CD4-positive, alpha-beta T cell treated with Interleukin-1 beta for 1 hour (primary cell): ENCODE measurements around the gene HLF.

Experiments
- DNase-seq, 2 donors: peaks; one replicate each; pipeline ENCODE4 v3.0.0-alpha.2; 2020 to 2022

The HLF gene

DNA sequence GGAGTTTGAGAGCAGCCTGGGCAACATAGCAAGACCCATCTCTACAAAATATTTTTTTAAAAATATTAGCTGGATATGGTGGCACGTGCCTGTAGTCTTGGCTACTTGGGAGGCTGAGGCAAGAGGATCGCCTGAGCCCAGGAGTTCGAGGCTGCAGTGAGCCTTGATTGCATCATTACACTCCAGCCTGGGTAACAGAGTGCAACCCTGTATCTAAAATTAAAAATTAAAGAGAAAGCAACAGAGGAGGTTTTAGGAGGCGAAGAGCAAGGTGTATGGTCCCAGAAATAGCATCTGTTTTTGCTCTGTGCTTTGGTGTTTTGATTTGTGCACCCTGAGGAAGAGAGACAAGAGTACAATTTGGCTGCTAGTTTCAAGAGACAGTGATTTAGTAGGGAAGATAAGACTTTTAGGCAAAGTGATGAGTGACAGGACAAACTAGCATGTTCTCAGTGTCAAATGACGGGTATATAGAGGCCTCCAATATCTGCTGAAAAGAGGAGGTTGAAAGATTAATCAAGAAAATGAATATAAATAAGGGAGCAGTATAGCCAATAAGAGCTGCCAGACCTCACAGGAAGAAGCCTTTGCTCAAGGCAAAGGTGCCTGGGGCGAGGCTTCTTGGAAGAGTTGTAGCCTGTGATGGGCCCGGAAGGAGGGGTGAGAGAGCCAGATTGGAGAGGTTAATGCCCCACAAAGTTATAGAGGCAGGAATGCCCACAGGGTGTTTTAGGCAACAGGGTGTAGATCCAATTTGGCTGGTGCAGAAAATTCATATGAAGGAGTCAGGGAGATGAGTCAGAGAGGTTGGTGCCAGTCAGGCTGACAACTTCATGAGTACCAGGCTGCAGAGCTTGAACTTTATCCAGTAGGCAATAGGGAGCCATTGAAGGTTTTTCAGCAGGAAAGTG is 11.4 kb downstream of the HLF start:
- no peak for DNase-seq

DNA sequence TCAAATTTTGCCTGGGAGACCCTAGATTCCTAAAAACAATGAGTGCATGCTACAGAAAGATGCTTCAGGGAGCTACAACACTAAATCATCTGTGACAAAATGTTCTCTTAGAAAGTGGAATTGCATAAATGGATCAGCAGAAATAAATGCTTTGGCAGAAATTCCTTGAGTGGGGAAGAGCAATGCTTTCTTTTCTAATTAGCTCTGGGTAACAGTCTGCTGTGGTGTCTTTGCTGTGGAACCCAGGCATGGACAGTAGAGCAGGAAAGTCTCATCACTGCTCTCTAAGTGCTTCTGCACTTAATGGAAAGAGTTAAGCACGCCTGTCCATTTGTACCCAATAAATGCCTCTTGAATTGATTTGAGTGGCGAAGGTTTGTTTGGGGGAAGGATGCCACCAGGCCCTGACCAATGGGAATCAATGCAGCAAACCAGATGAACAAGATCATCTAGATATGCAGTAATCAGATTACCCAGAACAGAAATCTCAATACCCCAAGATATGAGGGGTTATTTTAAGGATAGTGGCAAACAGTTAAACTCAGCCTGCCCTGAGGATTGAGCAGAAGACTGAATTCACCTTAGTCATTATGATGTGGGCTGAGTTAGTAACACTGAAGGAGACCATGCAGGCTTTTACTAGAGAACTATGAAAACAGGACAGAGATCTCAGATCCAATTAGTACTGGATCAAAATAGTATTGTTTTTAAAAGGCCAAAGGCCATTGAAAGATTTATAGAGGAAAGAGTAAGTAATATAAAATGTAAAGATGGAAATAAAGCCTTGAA is 13.6 kb downstream of the HLF start:
- DNase-seq: no peak

DNA sequence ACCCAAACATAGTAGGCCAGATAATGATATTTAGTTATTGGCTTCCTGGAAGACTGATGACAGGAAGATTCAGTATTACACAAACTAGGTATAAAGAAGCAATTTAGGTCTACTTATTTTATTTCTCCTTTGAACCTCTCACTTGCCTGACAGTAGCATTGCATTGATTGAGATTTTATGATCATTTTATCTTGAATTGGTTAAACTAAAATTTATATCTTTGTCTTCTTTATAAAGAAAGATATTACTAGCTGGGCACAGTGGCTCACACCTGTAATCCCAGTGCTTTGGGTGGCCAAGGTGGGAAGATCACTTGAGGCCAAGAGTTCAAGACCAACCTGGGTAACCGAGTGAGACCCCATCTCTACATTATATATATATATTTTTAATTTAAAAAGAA is 14.4 kb downstream of the HLF start:
- no peak for DNase-seq

DNA sequence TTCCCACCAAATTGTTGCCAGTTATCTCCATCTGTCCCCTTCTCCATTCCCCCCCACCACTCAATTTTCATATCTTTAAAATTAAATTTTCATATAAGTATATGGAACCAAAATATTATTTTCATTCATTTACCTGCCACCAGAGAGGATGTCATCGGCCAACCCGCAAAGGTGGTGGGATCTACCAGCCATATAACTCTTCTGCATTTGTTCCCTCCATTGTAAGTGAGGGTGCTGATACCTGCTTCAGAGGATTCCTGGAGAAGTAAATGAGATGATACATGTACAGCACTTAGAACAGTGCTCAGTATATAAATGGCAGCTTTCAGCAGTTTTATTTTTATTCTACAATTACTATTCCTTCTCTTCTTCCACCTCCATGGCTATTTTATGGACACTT is 15.0 kb downstream of the HLF start:
- DNase-seq: no peak

DNA sequence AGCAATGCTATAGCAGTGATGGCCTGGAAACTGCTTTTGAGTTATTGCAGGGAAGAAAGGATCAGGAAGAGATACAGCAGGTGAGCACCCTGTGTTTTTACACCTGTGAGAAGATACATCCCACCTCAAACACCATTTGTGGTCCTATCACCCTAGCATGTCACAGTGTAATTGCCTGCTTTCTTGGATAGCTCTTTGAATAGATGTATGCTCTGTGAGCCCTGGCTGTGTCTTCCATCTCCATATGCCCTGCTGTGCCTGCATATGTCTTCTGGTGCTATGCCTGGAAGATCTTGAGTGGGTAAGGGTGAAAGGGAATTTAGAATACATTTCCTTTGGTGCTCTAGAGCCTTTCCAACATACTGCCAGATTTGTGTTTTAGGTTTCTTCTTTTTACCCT is 15.5 kb downstream of the HLF start:
- DNase-seq: no peak

DNA sequence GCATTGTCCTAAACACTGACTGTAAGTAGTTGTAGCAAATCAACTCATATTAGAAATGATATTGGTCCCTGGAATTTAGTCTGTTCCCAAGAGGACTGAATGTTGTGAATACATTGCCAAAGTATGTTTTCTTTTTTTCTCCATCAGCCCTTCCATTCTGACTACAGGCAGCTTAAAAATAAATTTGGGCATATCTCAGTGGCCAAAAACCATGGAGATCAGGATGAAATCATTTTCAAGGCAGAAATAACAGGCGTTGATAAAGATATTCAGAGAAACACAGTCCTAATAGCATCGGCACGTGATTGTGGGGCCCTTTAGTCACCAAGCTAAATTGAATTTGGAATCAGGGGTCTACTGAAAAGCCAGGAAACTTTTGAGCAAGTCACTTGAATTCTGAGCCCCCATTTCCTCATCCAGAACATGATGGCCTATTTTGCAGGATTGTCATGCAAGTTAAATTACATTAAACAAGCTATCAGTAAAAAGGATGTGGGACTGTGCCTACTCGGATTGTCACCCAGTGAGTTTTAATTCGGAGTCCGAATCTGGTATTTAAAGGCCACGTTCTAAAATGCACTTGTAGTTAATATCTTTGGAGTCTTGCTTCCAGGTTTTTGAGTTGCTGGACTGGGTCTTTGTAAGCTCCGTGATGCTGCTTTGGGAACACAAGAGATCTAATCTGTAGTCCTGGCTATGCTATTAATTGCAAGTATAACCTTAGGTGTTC is 17.1 kb downstream of the HLF start:
- no peak for DNase-seq

DNA sequence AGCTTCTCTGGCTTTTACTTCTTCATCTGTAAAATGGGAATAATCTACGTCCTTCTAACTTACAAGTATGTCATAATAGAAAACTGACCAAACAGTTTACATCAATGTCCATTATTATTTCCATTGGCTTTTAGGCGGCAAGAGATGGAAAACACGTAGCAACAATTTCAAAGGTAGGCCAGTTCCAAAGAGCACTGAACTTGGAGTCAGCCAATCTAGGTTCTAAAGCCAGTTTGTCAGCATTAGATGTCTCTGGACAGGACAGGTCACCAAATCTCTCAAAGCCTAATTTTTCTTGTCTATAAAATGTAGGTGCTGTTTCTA is 17.6 kb downstream of the HLF start:
- no peak for DNase-seq

DNA sequence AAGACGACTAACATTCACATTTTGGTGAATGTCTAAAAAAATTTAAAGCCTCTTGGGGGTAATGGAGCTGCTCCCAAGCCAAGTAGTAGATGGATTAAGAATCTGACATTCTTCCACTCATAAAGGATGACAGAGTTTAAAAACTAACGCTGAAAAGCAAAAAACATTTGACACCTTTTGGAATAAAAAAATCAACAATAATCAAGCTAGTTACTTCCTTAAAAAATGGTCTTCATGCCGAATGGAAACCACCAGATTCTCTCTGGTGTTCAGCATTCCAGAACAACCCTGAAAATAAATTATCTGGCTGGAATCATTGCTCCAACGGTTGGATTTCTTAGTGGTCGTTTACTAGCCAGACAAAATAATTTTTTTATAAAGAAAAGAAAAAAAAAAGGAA is 18.0 kb downstream of the HLF start:
- no peak for DNase-seq

DNA sequence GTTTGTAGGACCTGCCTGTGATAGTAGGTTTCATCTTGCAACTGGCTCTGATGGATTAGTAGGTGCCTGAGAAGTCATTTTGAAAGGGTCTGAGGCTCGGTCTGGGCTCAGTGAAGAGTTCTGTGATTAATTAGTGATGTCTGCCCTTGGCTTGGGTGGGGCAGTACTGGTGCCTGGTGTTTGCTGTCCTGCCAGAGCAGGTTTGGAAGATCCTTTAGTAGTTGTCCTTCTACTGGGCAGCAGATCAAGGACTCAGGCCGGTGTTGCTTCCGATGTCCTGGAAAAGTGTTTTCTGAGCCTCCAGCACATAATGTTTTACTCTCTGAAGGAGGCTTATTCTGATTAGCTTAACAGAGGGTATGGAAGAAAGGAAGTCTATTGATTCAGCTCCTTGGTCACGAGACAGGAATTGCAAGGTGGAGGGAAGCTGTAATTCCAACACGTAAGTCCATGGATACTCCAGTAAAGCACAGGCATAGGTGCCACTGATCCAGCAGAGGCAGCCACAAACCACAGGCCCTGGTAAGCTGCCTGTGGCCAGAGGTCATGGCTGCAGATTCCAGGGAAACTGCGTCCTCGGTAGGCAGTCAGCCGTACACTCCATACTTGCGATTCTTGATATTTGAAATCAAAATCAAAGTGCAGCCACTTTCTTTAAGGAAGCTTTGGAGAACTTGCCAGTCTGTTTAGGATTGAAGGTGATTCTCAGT is 18.7 kb downstream of the HLF start:
- no peak for DNase-seq

DNA sequence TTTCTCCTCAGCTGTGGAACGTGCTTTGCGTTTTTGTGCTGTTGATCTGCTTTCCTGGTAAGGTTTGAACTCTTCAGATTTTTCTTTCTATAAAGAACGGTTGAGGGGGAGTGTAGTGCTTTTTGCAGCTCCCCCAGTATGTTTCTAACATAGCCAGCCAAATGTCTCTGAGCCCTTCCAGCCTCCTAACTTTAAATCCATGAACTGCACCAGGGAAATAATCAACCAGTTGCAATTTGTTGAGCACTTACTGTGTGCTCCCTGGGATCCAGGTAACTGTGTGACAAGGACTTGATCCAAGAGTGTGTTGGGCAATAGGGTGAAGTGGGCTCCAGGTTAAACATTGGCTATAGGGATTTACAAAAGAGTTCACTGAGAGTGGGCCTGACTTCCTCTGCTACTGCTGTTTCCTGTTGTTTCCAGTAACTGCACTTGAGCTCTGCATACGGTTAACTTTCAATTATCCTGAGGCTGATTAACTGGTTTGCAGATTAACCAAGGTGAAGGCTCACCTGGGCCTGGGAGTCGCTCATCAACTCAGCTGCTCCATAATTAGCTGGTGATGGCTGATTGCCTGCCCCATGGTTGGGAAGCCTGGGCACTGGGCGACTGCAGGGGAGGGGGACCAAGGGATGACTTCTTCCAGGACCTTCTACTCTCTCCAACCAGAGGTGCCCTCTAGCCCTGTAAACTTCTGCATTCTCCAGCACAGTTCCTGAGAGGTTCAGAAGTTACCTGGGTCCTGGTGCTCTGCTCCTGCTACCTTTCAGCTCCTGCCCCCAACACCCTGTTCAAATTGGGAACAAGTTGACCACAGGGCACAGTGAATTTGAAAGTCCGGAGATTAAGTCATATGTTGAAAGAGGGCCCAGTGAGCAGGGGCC is 19.5 kb downstream of the HLF start:
- no peak for DNase-seq

DNA sequence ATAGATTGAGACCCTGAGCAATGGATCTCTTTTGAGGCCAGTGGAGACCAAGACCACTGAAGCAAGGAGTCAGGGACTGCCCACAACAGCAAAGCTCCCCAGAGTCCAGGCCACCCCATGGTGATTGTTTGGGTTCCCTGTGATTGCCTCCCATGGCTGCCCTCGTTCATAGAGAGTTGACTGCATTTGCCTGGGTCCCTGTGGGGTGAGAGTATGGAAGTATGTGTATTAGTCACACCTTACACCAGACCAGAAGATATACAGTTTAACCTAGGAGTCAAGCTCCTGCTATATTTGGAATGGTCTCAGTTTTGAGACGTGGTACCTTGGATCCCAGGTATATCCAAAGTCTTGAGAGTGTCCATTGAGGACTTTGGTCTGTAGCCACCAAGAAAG is 20.2 kb downstream of the HLF start:
- no peak for DNase-seq

DNA sequence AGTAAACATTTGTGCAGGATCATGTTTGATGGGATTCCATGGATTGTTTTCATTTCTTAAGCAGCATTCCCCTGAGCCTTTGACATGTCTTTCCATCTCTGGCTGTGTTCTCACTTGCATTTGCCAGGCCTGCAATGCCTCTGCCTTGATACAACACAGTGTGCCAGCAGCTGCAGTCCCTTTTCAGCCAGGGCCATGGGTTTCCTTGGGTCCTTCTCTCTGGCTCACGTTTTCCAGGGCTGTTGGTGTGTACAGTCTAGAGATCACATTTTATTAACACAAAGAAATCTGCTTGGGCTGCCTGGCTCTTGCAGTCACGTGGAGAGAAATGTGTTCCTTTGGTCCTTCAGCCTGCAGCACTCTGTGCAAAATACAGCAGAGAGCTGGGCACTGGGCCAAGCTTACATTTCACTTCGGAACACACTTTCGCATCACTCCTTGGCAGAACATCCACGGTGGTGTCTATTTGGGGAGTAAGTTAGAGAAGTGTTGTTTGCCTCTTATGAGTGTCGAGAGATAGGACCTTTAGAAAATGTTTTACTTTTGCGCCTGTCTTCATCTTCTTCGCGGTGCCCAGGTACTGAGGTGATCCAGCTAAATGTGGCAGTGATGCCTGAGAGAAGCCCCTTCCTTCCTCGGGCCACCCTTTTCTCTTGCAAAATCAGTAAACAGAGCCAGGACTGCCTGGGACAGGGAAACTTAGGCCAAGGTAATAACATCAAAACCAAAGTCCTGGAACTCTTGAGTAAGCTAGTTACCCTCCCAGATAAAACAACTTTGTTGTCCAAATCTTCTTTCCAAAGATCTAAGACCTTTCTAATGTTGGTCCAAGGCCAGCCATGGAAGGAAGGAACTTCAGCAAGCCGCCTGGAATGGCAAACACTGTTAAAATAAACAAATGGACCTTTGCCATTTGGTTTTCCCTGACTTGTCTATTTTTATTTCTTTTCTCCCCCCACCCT is 20.9 kb downstream of the HLF start:
- DNase-seq: no peak

DNA sequence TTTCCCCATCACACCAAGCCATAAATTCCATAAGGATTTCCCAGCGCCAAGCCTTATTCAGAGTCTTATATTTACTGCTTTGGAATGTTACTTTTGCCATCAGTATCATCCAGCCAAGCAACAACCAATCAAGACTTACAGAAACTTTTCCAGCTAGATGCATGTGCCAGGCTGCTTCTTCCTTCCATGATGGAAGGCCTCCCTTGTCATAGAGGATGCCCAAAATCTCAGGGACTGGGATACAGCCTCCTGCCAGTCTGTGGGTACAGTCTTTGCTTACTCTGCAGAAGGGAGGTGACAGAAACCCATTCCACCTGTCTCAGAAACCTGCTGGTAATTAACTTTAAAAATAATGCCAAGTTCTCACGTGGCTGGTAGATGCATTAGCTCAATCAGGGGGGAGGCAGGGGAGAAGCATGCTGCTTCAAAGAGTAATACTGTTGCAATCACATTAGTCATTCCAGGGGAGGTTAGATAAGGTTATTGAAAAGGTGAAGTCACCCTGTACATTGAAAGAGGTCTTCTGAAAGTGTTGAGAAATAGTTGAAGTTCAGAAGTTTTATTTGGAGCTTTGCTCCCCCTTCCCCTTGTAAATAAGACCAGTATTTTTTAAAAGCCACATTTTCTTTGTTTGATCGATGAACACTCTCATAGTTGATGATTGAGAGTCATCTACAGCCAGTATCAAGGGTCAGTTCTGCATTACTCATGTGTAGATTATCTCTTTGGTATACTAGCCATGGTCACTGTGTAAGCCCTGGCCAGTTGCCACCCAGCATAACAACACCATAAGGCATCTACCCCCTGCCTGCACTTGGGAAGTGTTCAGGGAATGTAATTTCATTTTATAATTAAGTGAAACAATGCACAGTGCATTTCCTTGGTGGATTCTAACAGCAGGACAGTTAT is 22.2 kb downstream of the HLF start:
- no peak for DNase-seq

DNA sequence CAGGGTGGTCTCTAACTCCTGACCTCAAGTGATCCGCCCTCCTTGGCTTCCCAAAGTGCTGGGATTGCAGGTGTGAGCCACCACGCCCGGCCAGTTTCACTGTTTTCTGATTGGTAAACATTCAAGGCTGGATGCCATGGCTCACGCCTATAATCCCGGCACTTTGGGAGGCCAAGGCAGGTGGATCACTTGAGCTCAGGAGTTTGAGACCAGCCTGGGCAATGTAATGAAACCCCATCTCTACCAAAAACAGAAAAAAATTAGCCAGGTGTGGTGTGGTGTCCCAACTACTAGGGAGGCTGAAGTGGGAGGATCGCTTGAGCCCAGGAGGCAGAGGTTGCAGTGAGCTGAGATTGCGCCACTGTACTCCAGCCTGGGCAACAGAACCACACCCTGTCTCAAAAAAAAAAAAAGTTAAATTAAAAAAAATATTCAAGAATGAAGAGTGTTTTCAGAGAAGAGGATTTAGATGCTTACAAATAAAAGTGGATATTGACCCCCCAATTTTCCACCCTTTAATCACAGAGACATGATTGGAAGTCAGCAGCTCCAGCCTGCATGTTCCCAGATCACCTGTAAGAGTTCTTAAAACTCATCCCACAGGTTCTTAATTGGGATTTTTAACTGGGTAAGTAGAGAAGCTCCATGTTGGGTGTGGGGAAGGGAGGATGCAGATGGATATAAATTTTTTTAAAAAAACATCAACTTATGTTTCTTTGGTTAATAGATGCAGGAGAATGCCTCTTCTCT is 23.8 kb downstream of the HLF start:
- no peak for DNase-seq

DNA sequence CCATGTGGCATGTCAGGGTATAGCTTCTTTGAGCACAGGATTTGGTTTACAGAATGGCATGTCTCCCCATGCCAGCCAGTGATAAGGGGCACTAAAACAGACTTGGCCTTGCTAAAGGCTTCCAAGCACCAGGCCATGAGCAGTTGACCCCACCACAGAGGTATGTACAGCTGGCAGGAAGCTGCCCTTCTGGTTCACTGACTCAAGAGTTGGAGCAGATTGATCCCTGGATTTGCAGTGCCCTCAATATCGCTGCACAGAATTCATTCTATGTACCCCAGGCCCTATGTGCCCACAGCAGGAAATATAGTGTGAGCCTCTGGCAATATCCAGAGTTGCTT is 24.3 kb downstream of the HLF start:
- DNase-seq: no peak

DNA sequence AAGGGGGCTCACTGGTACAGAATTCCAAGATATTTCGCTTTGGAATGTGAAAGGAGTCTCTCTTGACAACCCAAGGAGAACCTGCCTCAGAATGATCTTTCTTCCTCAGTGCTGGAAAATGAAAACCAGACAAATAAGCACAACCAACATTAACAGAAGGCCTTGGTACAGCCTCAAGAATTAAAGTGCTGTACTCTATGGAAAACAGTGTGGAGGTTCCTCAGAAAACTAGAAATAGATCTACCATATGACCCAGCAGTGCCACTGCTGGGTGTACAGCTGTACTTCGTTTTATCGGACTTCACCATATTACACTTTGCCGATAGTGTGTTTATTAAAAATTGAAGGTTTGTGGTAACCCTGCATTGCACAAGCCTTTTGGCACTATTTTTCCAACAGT is 25.2 kb downstream of the HLF start:
- no peak for DNase-seq

DNA sequence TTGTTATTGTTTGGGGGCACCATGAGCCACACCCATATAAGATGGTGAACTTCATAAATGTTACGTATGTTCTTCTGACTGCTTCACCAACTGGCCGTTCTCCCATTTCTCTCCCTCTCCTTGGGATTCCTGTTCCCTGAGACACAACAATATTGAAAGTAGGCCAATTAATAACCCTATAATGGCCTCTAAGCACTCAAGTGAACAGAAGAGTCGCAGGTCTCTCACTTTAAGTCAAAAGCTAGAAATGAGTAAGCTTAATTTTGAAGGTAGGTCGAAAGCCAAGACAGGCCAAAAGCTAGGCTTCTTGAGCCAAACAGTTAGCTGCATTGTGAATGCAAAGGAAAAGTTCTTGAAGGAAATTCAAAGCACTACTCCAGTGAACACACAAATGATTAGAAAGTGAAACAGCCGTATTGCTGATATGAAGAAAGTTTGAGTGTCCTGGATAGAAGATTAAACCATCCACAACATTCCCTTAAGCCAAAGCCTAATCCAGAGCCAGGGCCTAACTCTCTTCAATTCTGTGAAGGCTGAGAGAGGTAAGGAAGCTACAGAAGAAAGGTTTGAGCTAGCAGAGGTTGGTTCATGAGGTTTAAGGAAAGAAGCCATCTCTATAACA is 25.8 kb downstream of the HLF start:
- no peak for DNase-seq

DNA sequence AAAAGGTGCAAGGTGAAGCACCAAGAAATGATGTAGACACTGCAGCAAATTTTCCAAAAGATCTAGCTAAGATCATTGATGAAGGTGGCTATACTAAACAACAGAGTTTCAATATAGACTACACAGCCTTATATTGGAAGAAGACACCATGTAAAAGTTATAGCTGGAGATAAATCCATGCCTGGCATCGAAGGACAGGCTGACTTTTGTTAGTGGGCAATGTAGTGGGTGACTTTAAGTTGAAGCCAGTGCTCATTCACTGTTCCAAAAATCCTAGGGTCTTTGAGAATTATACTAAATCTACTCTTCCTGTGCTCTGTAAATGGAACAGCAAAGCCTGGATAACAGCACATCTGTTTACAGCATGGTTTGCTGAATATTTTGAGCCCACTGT is 26.4 kb downstream of the HLF start:
- DNase-seq: no peak

DNA sequence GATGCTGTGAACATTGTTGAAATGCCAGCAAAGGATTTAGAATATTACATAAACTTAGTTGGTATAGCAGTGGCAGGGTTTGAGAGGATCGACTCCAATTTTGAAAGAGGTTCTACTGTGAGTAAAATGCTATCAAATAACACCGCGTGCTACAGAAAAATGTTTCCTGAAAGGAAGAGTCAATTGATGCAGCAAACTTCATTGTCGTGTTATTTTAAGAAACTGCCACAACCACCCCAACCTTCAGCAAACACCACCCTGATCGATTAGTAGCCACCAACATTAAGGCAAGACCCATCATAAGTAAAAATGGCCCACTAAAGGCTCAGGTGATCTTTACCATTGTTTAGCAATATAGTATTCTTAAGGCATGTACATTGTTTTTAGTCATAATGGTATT is 27.3 kb downstream of the HLF start:
- no peak for DNase-seq
